ENCODE data around the gene ATP1A3.
"Not testable (repeated sequence)": the region's sequence is repeated elsewhere in the genome, so short reads cannot be mapped to it uniquely, and the experiment has no call there.

Gene ATP1A3

DNA sequence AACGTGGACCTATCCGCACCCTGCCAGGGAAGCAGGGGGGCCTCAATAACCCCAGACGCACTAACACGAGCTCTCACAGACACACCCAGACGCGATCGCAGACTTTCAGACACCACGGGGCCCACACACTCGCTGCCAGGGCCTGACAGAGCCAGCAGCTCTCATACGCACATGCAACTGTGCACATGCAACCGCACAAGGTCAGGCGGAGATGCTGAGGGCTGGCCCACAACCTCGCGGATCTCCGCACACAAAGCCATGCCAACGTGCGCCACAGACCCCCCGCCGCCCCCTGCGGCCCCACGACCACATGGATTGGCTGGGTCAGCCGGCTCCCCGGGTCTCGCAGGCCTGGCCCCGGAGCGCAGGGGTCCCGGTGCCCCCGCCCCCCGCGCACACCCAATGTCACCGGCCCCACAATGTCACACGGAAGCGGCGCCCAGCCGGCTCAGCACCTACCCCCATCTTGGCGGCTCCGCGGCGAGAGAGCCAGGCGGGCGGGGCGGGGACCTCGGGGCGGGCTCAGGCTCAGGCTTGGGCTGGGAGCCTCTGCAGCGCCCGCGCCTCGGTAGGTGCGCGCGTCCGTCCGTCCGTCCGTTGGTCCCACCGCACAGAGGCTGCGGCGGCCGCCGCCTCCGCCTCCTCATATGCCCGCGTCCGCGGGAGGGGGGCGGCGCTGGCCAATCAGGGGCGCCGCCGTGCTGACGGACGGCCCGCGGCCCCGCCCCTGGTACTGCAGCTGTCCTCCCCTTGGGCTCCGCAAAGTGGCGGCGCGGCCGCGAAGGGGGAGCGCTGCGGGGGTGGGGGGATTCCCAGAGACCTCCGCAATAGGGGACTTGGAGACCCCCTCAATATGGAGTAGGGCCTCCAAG lies at the start of gene ATP1A3:
Gene ATP1A3, minus strand, starts transcription at position 619 of the 872 bp plus-strand sequence. Its CDS starts 154 bp downstream, at position 465.
- in situ Hi-C loops (cut with MboI; ENCODE audit: low sequenced_read_pairs) = no loop called here

DNA sequence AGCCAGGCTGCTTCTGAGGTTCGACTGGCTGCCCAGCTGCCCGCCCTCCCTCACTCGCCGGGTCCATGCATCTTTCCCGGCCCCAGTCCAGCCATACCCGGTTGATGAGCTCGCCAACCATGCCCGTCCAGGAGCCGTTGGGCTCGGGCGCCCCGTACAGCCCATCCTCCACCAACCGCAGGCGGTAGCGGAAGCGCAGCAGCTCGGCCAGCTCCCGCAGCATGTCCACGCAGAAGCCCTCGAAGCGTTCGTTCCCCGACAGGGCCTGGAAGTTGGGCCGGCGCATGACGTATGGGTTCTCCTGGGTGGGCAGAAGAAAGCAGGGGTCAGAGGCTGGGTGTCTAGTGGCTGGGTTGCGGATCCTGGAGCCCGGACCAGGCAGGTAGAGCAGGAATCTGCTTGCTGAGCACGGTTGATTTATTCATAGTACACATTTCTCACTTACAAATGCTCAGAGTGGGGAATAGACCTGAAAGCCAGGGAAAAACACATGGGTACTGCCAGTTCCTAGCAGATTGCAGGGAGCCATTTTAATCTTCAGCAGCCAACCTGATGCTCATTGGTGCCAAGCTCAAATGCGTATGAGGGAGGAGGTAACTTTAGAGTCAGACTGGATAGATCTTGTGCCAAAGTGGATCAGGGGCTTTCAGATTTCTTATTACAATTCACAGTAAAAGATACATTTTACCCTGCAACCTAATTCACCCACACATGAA lies 48.6 kb upstream of the ATP1A3 start:
- in situ Hi-C loops (cut with MboI; ENCODE audit: low sequenced_read_pairs) = no loop called here

DNA sequence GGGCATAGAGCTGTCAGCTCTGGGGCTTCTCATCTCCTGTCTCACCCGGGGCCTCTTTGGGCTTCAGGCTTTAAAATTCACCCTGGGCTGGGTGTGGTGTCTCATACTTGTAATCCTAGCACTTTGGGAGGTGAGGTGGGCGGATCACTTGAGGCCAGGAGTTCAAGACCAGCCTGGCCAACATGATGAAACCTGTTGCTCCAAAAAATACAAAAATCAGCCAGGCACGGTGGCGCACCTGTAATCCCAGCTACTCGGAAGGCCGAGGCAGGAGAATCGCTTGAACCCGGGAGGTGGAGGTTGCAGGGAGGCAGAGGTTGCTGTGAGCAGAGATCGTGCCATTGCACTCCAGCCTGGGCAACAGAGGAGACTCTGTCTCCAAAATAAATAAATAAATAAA lies 46.5 kb upstream of the ATP1A3 start:
- in situ Hi-C loops (cut with MboI; ENCODE audit: low sequenced_read_pairs) = not testable (repeated sequence)

DNA sequence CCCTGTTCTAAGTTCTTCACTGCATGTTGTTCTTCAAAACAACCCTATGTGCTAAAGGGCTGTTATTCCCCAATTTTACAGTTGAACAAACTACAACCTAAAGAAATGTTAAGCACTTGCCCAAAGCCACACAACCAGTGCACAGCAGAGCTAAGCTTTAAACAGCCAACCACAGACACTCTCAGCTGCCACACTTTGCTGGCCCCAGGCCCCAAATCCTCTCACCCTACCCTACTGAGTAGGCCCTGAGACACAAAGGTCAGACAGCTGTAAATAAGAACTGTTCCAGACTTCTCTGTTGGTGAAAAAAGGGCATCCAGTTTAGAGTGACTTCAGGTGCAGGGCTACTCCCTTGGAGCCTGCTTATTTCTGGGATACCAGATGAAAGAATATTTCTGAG lies 46.0 kb upstream of the ATP1A3 start:
- in situ Hi-C loops (cut with MboI; ENCODE audit: low sequenced_read_pairs) = no loop called here

GRCh38 chr19:42038666-42039065 lies 44.6 kb upstream of the ATP1A3 start:
- in situ Hi-C loops (cut with MboI; ENCODE audit: low sequenced_read_pairs) = no loop called here

DNA sequence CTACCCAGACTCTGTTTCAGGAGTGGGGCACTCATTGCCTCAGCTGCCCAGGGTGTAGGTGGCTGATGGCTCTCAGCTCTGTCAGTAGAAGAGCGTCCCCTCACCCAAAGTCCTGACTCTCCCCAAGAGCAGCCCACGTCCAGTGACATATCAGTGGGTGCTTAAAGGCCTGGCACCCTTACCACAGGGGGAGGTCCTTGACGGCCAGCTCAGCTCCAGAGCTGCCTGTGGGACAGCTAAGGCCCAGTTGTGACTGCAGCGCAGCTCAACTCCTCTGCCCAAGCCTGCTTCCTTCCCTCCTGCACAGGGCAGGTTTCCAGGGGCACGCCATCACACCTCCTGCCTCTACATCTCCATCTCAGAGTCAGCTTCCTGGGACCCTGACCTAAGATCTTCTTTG lies 43.6 kb upstream of the ATP1A3 start:
- in situ Hi-C loops (cut with MboI; ENCODE audit: low sequenced_read_pairs) = no loop called here

DNA sequence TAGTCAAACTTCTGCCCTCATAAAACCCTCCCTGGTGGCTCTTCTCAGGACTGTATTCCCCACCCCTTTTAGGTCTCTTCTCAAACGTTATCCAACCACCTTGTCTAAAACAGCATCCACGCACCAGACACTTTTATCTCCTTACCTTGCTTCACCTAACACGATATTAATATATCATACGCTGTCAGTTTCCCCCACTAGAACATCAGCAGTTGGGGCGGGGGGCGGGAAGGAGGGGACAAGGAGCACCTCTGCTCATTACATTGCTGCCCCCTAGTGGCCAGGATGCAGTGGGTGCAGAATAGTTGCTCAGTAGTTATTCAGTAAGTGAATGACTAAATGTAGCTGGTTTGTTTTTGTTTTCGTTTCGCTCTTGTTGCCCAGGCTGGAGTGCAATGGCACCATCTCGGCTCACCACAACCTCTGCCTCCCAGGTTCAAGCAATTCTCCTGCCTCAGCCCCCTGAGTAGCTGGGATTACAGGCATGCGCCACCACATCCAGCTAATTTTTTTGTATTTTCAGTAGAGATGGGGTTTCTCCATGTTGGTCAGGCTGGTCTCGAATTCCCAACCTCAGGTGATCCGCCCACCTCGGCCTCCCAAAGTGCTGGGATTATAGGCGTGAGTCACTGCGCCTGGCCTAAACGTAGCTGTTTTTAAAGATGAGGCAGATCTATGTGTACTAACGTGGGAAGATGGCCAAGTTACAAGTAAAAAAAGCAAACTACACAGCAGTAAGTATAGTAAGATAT lies 40.8 kb upstream of the ATP1A3 start:
- in situ Hi-C loops (cut with MboI; ENCODE audit: low sequenced_read_pairs) = not testable (repeated sequence)

DNA sequence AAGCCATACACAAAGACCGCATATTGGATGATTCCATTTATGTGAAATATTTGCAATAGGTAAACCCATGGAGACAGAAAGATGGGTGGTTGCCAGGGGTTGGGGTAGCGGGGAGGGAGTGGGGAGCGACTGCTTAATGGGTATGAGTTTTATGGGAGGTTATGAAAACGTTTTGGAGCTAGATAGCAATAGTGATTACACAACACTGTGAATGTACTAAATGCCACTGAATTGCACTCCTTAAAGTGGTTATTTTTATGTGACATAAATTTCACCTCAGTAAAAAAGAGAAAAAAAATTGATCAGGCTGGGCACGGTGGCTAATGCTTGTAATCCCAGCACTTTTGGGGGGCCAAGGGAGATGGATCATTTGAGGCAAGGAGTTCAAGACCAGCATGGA lies 39.4 kb upstream of the ATP1A3 start:
- in situ Hi-C loops (cut with MboI; ENCODE audit: low sequenced_read_pairs) = no loop called here

GRCh38 chr19:42032431-42032830 lies 38.4 kb upstream of the ATP1A3 start:
- in situ Hi-C loops (cut with MboI; ENCODE audit: low sequenced_read_pairs) = no loop called here

DNA sequence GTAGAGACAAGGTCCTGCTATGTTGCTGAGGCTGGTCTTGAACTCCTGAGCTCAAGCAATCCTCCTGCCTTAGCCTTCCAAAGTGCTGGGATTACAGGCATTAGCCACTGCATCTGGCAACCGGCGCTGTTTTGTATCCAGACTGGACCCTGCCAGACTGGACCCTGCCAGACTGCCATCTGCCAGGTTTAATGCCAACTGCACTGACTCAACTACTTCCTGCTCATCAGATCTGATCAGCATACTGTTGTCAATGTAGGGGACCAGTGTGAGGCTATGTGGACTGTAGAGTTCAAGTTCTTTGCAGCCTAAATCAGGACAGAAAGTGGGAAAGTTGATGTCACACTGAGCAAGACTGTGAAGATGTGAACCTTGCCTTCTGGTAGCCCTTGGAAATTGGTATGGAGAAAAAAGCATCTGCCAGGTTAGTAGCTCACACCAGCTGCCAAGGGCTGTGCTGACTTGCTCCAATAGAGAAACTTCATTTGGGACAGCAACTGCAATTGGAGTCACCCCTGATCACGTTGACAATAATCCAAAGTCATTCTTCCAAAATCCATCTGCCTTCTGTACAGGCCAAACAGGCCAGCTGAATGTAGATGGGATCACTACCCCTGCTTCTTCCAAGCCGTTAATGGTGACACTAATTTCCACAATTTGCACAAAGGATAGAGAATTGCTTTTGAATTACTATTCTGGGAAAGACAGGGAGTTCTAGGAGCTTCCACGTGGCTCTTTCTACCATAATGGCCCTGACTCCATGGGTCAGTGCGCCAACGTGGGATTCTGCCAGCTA lies 36.8 kb upstream of the ATP1A3 start:
- in situ Hi-C loops (cut with MboI; ENCODE audit: low sequenced_read_pairs) = no loop called here

- in situ Hi-C loops (cut with MboI; ENCODE audit: low sequenced_read_pairs) = no loop called here
Measured at GRCh38 chr19:42028304-42029216, 34.5 kb upstream of the ATP1A3 start.

- in situ Hi-C loops (cut with MboI; ENCODE audit: low sequenced_read_pairs) = no loop called here
Measured at GRCh38 chr19:42024622-42025111, 30.6 kb upstream of the ATP1A3 start.

GRCh38 chr19:42023943-42024260 lies 29.9 kb upstream of the ATP1A3 start:
- in situ Hi-C loops (cut with MboI; ENCODE audit: low sequenced_read_pairs) = no loop called here

GRCh38 chr19:42023121-42023942 lies 29.3 kb upstream of the ATP1A3 start:
- in situ Hi-C loops (cut with MboI; ENCODE audit: low sequenced_read_pairs) = no loop called here

DNA sequence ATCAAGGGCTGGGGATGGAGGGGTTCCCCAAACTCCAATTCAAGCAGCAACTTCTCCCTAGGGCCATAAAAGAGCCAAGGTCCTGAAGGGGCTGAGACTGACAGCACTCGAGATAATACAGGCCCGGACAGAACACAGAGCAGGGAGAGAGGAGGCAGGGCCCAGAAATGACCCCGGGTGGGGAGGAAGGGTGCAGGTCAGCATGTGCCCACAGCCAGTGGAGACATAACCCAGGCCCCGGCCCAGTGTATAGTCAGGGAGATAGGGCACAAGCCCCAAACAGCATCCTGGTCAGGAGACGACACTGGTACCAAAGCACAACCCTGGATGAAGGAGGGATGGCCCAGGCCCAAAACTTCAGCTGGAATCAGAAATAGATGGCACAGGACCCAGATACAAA lies 28.6 kb upstream of the ATP1A3 start:
- in situ Hi-C loops (cut with MboI; ENCODE audit: low sequenced_read_pairs) = no loop called here

DNA sequence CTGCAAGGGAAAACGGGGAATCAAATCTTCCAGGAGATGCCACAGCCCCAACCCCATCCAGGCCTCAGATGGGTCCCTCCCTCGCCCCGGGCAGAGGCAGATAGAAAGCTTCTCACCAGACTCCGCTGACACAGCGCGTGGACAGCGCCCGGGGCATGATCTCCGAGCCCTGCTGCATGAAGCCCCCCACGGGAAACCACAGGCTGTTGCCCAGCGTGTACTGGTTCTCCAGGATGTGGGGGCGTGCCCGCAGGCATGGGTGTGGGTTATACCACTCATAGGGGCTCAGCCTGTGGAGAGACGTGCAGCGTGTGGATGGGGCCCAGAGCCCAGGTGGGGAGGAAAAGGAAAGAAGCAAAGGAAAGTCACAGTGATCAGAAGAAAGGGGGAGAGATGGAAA lies 27.2 kb upstream of the ATP1A3 start:
- in situ Hi-C loops (cut with MboI; ENCODE audit: low sequenced_read_pairs) = no loop called here

DNA sequence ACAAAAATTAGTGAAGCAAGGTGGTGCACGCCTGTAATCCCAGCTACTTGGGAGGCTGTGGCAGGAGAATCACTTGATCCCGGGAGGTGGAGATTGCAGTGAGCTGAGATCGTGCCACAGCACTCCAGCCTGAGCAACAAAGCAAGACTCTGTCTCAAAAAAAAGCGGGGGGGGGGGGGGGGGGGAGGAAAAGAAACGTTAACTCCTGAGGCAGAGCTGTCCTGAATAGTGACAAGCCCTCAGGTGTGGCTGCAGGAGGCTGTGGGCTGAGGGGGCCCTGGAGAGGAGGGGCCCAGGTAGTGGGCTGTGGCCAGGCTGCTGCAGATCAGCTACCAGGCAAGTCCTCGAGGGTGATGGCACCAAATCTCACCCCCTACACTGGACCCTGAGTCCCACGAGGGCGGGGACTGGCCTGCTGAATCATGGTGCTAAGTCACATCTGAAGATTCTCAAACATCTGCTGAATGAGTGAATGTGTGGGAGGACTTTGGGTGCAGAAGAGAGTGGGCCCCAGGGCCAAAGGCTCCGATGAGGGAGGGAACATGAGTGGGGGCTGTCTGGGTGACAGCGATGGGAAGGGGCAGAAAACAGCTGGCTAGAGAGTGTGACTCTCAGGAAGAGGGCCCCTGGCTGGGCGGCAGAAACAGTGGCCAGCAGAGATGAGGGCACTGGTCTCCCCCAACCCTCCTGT lies 24.6 kb upstream of the ATP1A3 start:
- in situ Hi-C loops (cut with MboI; ENCODE audit: low sequenced_read_pairs) = no loop called here

DNA sequence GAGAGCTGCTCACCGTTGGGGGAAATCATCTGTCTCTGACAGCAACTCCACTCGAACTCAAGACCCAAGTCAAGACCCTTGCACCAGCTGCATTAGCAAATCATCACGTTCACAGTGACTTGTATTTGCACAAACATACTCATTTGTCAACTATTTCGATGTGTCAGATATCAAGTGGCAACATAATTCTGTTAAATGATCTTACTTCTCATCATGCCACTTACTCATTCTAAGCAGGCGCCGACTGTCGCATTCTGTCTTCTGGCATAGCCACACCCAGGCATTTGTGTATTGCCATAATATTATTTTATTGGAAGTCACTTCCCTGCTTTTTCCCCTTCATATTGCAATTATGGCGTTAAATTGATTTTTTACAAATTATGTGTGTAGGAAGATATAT lies 23.0 kb upstream of the ATP1A3 start:
- in situ Hi-C loops (cut with MboI; ENCODE audit: low sequenced_read_pairs) = no loop called here
